CD14-positive monocyte (primary cell): Measurements from ENCODE around the gene BCAS4. TPM values are rescaled to one million over a fixed set of nuclear protein-coding genes. Genes with fewer than 3 reads are reported as not detected.

Experiments used
- DNase-seq, 3 donors: peaks; one replicate each; pipeline ENCODE4 v3.0.0-alpha.2; 2011 to 2022
- H2AFZ ChIP-seq: 2 replicates; pipeline ENCODE4 v1.6.0; 2012; ENCODE audit warnings: mild to moderate bottlenecking, low read depth, low read length, inconsistent platforms; ENCODE audit not compliant: insufficient read depth, poor library complexity, severe bottlenecking
- H3K27ac ChIP-seq, 2 donors: 1 replicate in 1 of 2; 2 replicates in 1 of 2; pipeline ENCODE4 v1.5.1; 2012 to 2013; ENCODE audit warnings: low read length in 2 of 2, control low read depth in 1 of 2, inconsistent platforms in 1 of 2, low read depth in 1 of 2, mild to moderate bottlenecking in 1 of 2
- H3K27me3 ChIP-seq, 2 donors: one replicate each; pipeline versions ENCODE4 v1.6.0 to v1.6.1; 2011 to 2013; ENCODE audit warnings: low read length in 2 of 2; ENCODE audit not compliant: control insufficient read depth in 2 of 2, insufficient read depth in 2 of 2
- H3K36me3 ChIP-seq, 2 donors: replicated peaks in 1 of 2; 1 replicate in 1 of 2; 2 replicates in 1 of 2; pipeline versions ENCODE4 v1.5.1 to v1.6.1; 2012 to 2013; ENCODE audit warnings: low read length in 2 of 2, control low read depth in 1 of 2, inconsistent platforms in 1 of 2, mild to moderate bottlenecking in 1 of 2; ENCODE audit not compliant: insufficient read depth in 2 of 2, control insufficient read depth in 1 of 2
- H3K4me1 ChIP-seq, 2 donors: 1 replicate in 1 of 2; 2 replicates in 1 of 2; pipeline versions ENCODE4 v1.5.1 to v1.6.1; 2012 to 2013; ENCODE audit warnings: low read length in 2 of 2, control low read depth in 1 of 2, inconsistent platforms in 1 of 2, mild to moderate bottlenecking in 1 of 2, moderate library complexity in 1 of 2; ENCODE audit not compliant: insufficient read depth in 2 of 2, control insufficient read depth in 1 of 2
- H3K4me2 ChIP-seq: replicated peaks from 2 replicates; pipeline ENCODE3; 2012; ENCODE audit warnings: low read length, moderate library complexity, mild to moderate bottlenecking; ENCODE audit not compliant: poor library complexity, severe bottlenecking; ENCODE audit errors: extremely low read depth
- H3K4me3 ChIP-seq, 3 experiments: fragments of 200-600 bp in 1 of 3; sonication (generic) in 1 of 3; replicated peaks in 1 of 3; 1 replicate in 2 of 3; 2 replicates in 1 of 3; pipeline ENCODE4 v1.5.1; 2011 to 2013; ENCODE audit warnings: low read length in 3 of 3, mild to moderate bottlenecking in 3 of 3, control low read depth in 2 of 3, low read depth in 2 of 3, inconsistent platforms in 1 of 3, moderate library complexity in 1 of 3
- H3K79me2 ChIP-seq: 2 replicates; pipeline ENCODE4 v1.6.0; 2012; ENCODE audit warnings: mild to moderate bottlenecking, control low read depth, inconsistent platforms, low read length, moderate library complexity; ENCODE audit not compliant: insufficient read depth
- H3K9ac ChIP-seq: 2 replicates; pipeline ENCODE4 v1.6.0; 2017; ENCODE audit warnings: low read length, mild to moderate bottlenecking; ENCODE audit not compliant: insufficient read depth, poor library complexity, severe bottlenecking
- H3K9me3 ChIP-seq, 2 donors: replicated peaks in 1 of 2; 1 replicate in 1 of 2; 2 replicates in 1 of 2; pipeline versions ENCODE4 v1.5.1 to v1.6.1; 2012 to 2013; ENCODE audit warnings: low read length in 2 of 2, control low read depth in 1 of 2; ENCODE audit not compliant: control insufficient read depth in 1 of 2, insufficient read depth in 1 of 2
- H4K20me1 ChIP-seq: 2 replicates; pipeline ENCODE4 v1.6.0; 2012; ENCODE audit warnings: mild to moderate bottlenecking, low read length, control low read depth, moderate library complexity; ENCODE audit not compliant: insufficient read depth
- H3K27ac Mint-ChIP-seq, 7 donors: one replicate each; pipeline ENCODE4 v1.8.0; 2020; ENCODE audit warnings: mild to moderate bottlenecking in 7 of 7, mixed read lengths in 7 of 7, moderate library complexity in 6 of 7, inconsistent platforms in 2 of 7
- H3K27me3 Mint-ChIP-seq, 3 donors: one replicate each; pipeline ENCODE4 v1.8.0; 2021 to 2022; ENCODE audit warnings: low read depth in 3 of 3, mild to moderate bottlenecking in 3 of 3, mixed read lengths in 3 of 3, moderate library complexity in 3 of 3, inconsistent platforms in 1 of 3
- H3K36me3 Mint-ChIP-seq, 2 donors: one replicate each; pipeline ENCODE4 v1.8.0; 2020; ENCODE audit warnings: mixed read lengths in 2 of 2, inconsistent platforms in 1 of 2, mild to moderate bottlenecking in 1 of 2
- H3K4me1 Mint-ChIP-seq: one replicate; pipeline ENCODE4 v1.8.0; 2020; ENCODE audit warnings: mild to moderate bottlenecking, mixed read lengths
- H3K4me3 Mint-ChIP-seq, 2 donors: one replicate each; pipeline ENCODE4 v1.8.0; 2020; ENCODE audit warnings: mild to moderate bottlenecking in 2 of 2, mixed read lengths in 2 of 2, moderate library complexity in 1 of 2
- H3K9me3 Mint-ChIP-seq, 7 donors: one replicate each; pipeline ENCODE4 v1.8.0; 2020 to 2022; ENCODE audit warnings: mixed read lengths in 7 of 7, mild to moderate bottlenecking in 6 of 7, moderate library complexity in 6 of 7, inconsistent platforms in 2 of 7
- WGBS: methylation state at CpG from one replicate; pipeline ENCODE4 v1.1.5; 2013; ENCODE audit warnings: missing lambda C conversion rate; ENCODE audit not compliant: insufficient coverage; 5-methylcytosine and 5-hydroxymethylcytosine counted together
- intact Hi-C, 2 donors: fragments of 100-400 bp; cut with micrococcal nuclease; formaldehyde crosslinking; loops; one replicate each; pipeline versions ENCODE4 v1.15.0 to v1.15.1; 2023
- polyA plus RNA-seq, 3 donors: library from polyadenylated mRNA; depleted of rRNA in 1 of 3; unstranded in 2 of 3; stranded (reverse) in 1 of 3; fragments of 300-500 nt in 2 of 3; fragments of >200 nt in 1 of 3; fragmentation: Illumina TruSeq in 2 of 3; gene quantifications; 1 replicate in 2 of 3; 2 replicates in 1 of 3; pipeline ENCODE4 v1.2.3, GENCODE V29; 2012 to 2021
- TF ChIP-seq, protein P1 (sequence below): fragments of 200-600 bp; IDR thresholded peaks from one replicate; pipeline ENCODE4 v1.8.0; 2022; ENCODE audit warnings: antibody characterized with exemption, mild to moderate bottlenecking

BCAS4 gene
- polyA plus RNA-seq, 3 donors: 0.16 to 1.0 (median 0.69) TPM

GRCh38 chr20:50909413-50909812 lies 114.6 kb downstream of the BCAS4 start:
- no CpG with 5 or more reads among the region's 3 CpGs for whole genome bisulfite sequencing
- Mint-ChIP-seq H3K36me3 (peaks cover 12 to 42% of the 10 kb centered on the region in 2 donors), H3K27me3 (no peaks in the 10 kb centered on the region), H3K4me3 (no peak overlapping the region), H3K4me1 (peaks cover 5% of the 10 kb centered on the region), H3K9me3 (no peaks in the 10 kb centered on the region), H3K27ac (peak overlapping the region in 2 of 7 donors; percentile 4 to 20)
- Histone ChIP-seq H3K4me2 (no peak overlapping the region), H3K27ac (no peak overlapping the region), H4K20me1 (peaks cover 99% of the 10 kb centered on the region), H3K79me2 (peaks cover 100% of the 10 kb centered on the region), H3K9me3 (no peaks in the 10 kb centered on the region), H2AFZ (no peak overlapping the region), H3K36me3 (peaks cover 0 to 19% of the 10 kb centered on the region in 2 donors), H3K4me3 (no peak overlapping the region), H3K9ac (no peak overlapping the region), H3K27me3 (no peaks in the 10 kb centered on the region), H3K4me1 (no peaks in the 10 kb centered on the region)
- DNase-seq: no peak
- intact Hi-C loops: no loop called here
- TF ChIP-seq, protein P1, sequence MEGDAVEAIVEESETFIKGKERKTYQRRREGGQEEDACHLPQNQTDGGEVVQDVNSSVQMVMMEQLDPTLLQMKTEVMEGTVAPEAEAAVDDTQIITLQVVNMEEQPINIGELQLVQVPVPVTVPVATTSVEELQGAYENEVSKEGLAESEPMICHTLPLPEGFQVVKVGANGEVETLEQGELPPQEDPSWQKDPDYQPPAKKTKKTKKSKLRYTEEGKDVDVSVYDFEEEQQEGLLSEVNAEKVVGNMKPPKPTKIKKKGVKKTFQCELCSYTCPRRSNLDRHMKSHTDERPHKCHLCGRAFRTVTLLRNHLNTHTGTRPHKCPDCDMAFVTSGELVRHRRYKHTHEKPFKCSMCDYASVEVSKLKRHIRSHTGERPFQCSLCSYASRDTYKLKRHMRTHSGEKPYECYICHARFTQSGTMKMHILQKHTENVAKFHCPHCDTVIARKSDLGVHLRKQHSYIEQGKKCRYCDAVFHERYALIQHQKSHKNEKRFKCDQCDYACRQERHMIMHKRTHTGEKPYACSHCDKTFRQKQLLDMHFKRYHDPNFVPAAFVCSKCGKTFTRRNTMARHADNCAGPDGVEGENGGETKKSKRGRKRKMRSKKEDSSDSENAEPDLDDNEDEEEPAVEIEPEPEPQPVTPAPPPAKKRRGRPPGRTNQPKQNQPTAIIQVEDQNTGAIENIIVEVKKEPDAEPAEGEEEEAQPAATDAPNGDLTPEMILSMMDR: no peak

DNA sequence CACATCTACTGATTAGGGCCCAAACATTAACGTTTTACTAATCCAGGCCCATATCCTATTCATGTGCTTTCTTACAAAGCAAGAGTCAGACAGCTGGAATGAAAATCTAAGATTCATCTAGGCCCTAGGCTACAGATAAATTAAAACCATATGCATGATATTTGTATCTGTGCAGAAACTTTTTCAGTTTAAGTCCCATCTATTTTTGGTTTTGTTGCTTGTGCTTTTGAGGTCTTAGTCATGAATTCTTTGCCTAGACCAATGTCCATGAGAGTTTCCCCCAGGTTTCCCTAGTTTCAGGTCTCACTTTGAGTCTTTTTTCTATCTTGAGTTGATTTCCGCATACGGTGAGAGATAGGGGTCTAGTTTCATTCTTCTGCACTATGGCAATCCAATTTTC lies 116.2 kb downstream of the BCAS4 start:
- H3K9ac ChIP-seq: no peak overlapping the region
- peaks cover 15 to 35% of the 10 kb centered on the region in 2 donors for H3K36me3 Mint-ChIP-seq
- H3K4me1 ChIP-seq: peaks cover 0 to under 1% of the 10 kb centered on the region in 2 donors
- H3K4me1 Mint-ChIP-seq: peaks cover 8% of the 10 kb centered on the region
- H3K27me3 ChIP-seq: no peaks in the 10 kb centered on the region
- H3K4me3 ChIP-seq: no peak overlapping the region
- no peak overlapping the region for H3K27ac ChIP-seq
- H3K9me3 ChIP-seq: no peaks in the 10 kb centered on the region
- H4K20me1 ChIP-seq: peaks cover 99% of the 10 kb centered on the region
- no peak overlapping the region for H2AFZ ChIP-seq
- no peaks in the 10 kb centered on the region for H3K9me3 Mint-ChIP-seq
- peaks cover 100% of the 10 kb centered on the region for H3K79me2 ChIP-seq
- intact Hi-C loops: no loop called here
- H3K27ac Mint-ChIP-seq: no peak overlapping the region
- no peaks in the 10 kb centered on the region for H3K27me3 Mint-ChIP-seq
- H3K36me3 ChIP-seq: peaks cover 0 to 26% of the 10 kb centered on the region in 2 donors
- no peak overlapping the region for H3K4me3 Mint-ChIP-seq
- WGBS: 86% methylated on average over 1 of the region's 3 CpGs
- no peak overlapping the region for H3K4me2 ChIP-seq
- DNase-seq: no peak
- TF ChIP-seq, protein P1: no peak
